NCI-H2081 (cell line): ENCODE data around the gene CENPS.
"Not testable (repeated sequence)": the region's sequence is repeated elsewhere in the genome, so short reads cannot be mapped to it uniquely, and the experiment has no call there.

Experiments used
- DNase-seq, 2 experiments: peaks; one replicate each; lab custom pipeline; 2025; lab: John Stamatoyannopoulos, UW

Gene CENPS

DNA sequence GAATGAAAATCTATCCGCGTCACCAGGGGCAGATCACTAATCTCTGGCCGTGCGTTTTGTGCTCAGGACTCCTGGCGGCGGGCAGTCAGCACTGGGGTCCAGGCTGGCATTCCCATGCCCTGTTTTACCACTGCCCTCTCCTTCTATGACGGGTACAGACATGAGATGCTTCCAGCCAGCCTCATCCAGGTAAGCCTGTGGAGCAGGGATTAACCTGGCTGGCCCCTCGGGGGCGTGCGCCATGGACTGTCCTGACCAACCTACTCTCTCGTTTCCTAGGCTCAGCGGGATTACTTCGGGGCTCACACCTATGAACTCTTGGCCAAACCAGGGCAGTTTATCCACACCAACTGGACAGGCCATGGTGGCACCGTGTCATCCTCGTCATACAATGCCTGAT is 10.9 kb upstream of the CENPS start:
- no peak for DNase-seq

DNA sequence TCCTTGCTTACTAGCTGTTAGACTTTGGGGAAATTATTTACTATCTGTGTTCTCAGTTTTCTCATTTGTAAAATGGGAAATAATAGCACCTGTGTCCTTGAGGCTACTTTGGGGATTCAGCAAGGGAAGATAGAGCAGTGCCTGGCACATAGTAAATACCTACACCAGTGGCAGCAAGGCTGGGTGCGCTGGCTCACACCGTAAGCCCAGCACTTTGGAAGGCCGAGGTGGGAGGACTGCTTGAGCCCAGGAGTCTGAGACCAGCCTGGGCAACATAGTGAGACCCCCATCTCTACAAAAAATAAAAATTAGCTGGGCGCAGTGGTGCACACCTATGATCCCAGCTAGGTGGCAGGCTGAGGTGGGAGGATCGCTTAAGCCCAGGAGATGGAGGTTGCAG is 8.6 kb upstream of the CENPS start:
- no peak for DNase-seq

DNA sequence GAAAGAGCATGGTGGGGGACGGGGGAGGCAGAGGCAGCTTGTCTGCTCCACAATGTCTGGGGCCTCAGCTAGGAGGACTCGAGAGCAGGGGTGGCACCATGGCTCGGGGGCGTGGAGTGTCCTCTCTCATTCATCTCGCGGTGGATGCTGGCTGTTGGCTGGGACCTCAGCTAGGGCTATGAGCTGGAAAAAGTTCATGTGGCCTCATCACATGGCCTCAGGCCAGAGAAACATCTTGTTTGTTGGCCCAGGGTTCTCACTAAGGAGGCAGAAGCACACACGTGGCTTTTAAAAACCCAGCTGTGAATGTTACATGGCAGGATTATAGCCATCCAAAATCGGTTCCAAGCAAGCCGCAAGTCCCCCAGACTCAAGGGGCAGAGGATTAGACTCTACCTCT is 6.2 kb upstream of the CENPS start:
- DNase-seq: no peak

DNA sequence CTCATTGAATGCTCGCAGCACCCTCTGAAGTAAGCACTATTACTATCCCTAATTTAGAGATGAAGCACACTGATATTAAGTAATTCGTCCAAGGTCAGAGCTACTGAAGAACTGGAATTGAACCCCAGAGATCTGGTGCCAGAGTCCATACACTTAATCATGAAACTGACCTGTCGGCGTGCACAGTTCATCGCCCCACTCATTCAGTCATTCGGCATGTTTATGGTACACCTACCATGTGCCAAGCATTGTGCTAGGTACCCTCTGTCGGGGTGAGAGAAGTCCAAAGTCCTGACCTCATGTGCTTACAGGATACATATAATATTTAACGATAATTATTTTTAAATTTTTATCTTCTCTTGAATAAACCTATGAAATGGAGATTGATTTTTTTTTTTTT is 5.6 kb upstream of the CENPS start:
- DNase-seq: no peak

DNA sequence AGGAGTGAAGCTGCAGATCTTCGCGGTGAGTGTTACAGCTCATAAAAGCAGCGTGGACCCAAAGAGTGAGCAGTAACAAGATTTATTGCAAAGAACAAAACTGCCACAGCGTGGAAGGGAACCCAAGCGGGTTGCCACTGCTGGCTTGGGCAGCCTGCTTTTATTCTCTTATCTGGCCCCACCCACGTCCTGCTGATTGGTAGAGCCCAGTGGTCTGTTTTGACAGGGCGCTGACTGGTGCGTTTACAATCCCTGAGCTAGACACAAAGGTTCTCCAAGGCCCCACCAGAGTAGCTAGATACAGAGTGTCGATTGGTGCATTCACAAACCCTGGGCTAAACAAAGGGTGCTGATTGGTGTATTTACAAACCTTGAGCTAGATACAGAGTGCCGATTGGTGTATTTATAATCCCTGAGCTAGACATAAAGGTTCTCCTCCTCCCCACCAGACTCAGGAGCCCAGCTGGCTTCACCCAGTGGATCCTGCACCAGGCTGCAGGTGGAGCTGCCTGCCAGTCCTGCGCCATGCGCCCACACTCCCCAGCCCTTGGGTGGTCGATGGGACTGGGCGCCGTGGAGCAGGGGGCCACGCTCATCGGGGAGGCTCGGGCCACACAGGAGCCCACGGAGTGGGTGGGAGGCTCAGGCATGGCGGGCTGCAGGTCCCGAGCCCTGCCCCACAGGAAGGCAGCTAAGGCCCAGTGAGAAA is 4.3 kb upstream of the CENPS start:
- DNase-seq: not testable (repeated sequence)

DNA sequence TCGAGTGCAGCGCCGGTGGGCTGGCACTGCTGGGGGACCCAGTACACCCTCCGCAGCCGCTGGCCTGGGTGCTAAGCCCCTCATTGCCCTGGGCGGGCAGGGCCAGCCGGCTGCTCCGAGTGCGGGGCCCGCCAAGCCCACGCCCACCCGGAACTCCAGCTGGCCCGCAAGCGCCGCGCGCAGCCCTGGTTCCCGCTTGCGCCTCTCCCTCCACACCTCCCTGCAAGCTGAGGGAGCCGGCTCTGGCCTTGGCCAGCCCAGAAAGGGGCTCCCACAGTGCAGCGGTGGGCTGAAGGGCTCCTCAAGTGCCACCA is 3.7 kb upstream of the CENPS start:
- DNase-seq: not testable (repeated sequence)

DNA sequence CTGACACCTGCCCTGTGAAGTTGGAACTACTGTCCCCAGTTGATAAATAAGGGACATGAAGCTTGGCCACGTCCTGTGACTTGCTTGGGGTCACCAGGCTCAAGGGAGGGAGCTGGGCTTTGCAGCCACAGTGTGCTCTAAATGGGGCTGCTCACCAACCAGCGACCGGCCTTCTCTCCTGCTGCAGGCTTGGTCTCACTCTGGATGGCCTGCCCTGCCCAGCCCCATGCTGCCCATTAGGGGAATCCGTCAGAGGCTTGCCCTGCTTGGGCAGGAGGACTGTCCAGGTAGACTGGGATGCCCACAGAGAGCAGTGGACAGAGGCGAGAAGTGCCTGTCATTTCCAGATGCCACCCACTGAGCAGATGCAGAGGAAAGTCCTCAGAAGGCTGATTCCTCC is 1.2 kb upstream of the CENPS start:
- DNase-seq: no peak

DNA sequence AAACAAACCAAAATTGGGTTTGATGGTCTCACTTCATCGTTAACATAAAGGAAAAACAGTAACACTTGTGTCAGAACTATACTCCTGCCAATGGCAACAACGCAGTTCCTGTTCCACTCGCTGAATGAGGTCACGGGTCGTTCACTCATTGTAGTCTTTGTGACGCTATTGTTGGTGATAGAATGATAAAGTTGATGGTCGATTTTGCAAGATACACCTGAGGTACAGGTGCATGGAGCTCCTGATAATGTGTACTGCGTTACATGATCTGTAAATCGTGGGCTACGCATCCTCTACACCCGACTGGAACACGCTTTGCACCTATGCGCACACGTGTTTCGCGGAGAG is 391 bp upstream of the CENPS start:
- no peak for DNase-seq

DNA sequence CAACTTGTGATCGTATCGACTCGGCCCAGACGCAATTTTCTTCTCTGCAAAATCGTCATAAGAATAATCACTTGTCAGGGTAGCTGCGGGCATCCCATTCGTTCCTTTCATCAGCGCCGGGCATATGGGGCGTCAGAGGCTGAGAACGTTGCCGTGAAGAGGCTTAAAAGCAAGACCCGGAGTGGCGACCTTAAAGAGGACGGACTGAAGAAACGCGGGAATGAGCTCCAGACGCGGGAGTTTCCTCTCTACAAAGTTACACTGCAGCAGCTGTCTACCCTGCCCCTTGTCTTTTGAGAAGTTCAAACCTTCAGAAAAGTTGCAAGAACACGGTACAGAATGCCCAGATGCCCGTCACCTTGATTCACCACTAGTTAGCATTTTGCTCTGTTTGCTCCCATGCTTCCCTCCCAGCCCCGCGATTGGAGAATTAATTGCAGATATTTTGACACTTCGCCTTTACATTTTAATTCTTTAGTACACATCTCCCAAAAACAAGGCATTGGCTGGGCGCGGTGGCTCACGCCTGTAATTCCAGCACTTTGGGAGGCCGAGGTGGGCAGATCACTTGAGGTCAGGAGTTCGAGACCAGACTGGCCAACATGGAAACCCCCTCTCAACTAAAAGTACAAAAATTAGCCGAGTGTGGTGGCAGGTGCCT is 967 bp downstream of the CENPS start:
- peak in 1 of 2 experiments; percentile 50 for DNase-seq

DNA sequence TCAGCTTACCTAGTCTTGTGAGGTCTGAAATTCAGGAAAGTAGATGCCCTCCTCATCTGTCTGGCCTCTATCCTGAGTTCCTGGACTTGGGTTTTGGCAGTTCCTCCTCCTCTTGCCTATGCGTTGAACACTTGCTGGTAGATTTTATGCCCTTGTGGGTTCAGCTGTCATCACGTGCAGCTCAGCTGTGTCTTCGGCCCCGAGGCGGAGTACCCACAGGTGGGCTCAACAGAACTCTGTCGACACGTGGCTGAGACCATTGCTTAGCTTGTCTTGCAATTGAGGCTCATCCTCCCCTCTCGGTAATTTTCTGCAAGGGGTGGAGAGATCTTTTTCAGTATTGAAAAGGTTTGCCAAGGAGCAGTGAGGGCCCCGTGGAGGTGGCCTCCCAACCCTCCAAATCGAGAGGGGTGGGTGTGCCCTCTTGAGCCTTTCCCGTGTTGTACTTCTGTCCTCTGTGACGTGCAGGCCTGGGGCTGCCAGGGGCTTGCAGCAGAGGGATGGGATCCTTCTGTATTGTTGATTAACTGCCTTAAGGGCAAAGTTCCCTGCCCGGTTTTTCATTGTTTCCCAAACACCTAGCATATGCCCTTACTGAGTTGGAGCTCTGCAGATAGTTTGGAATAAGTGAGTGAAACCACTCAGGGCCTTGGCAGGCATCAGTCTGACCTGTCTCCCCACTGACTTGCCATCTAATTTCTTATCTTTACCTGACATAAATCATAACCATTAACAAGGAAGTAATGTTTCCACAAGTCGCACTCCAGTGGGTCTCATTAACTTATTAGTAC is 2.9 kb downstream of the CENPS start:
- DNase-seq: no peak

DNA sequence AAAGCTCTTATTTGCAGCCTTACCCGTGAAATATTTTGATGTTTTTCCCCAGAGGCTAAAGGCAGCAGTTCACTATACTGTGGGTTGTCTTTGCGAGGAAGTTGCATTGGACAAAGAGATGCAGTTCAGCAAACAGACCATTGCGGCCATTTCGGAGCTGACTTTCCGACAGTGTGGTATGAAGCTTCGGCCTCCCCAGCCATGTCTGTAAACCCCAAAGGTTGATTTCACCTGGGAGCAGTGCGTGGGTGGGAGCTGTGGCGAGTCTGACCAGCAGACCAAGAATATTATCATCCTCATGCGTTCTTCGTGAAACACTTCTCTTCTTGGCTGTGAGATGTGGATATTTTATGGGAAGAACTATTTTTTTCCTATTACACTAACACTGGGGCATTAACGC is 3.6 kb downstream of the CENPS start:
- no peak for DNase-seq

DNA sequence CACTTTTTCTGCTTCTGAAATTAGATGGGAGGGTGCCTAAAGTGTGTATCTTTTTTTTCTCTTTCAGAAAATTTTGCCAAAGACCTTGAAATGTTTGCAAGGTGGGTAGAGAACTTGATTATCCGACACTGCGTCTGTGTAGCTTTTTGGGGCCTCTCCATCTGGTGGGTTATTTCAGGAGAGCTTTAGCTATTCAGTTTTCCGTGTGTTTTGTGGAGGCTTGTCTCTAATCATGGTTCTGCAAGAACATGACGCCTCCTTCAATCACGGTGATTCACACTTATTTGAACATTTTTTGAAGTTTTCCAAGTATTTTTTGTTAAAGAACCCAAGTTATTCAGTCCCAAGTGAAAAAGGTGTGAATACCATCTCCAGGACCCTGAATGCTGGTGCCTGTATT is 4.4 kb downstream of the CENPS start:
- DNase-seq: no peak

DNA sequence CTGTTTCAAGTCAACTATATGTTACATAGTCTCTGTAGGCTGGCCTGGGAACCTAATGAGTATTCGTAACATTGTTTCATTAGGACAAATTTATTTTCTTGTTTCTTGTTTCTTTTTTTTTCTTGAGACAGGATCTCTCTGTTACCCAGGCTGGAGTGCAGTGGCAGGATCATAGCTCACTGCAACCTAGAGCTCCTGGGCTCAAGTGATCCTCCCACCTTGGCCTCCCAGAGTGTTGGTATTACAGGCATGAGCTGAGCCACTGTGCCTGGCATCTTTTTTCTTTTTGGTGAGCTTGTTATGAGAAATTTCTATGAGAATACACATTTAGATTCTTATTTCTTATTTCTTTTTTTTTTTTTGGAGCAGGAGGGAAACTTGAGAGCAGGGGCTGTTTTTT is 6.8 kb downstream of the CENPS start:
- no peak for DNase-seq

DNA sequence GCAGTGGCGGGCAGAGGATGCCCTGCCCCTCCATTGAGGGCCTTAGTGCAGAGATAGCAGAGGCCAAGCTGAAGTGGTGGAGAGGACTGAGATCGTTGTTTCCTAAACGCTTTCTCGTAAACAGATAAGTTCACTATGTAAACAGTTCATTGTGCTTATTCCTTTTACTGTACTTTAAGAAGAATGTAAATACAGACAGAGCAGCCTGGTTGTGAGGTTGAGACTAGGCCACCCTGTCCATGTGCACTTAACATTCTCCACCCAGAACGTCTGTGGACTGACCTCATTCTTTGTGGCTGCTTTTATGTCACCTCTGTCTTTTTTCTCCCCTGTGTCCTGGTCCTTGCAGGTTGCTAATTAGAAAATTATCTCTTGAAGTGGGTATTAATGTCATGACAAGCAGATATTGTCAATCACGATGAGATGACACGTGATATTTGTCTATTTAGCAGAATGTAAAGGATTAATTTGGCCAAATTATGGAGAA is 8.5 kb downstream of the CENPS start:
- DNase-seq: no peak

DNA sequence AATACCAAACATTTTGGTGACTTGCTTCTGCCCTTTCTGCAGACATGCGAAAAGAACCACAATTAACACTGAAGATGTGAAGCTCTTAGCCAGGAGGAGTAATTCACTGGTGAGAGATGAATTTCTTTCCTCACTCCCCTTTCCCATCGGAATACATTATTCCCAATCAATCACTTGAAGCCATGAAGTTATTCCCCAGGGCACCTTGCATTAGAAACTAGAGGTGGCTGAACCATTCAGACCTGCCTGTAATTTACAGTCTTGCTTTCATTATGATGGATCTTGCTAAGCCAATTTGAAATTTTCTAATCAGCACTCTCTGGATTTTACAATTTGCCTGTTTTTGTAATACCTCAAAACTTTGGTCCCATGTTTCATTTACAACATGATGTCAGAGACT is 10.1 kb downstream of the CENPS start:
- no peak for DNase-seq

DNA sequence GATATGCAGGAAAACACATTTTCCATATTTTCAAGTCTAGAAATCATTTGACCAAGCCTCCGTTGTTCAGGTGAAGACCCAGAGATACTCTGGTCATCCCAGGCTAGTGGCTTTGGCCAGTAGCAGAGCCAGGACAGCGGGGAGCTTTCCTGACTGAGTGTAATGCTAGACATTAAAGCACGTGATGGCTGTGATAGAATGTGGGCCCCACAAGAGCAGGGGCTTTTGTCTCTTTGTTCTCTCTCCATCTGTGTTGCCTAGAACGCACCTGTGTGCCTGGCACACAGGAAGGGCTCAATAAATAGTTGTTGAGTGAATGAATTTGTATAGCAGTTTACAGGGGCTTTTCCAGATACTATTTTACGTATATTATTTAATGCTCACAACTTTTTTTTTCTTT is 10.6 kb downstream of the CENPS start:
- no peak for DNase-seq

DNA sequence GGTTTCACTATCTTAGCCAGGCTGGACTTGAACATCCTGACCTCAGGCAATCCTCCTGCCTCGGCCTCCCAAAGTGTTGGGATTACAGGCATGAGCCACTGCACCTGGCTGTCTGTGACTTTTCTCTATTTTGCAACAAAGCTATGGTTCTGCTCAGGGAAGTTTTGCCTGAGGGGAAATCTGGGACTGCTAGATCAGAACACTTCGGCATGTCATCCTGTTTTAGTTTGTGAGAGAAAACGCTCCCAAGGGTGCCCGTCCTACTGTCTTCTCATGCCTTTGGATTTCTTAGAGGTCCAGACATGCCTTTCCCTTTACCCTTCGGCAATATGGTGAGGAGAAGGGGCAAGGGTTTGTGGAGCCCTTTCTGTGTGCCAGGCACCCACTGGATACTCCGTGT is 14.0 kb downstream of the CENPS start:
- no peak for DNase-seq

DNA sequence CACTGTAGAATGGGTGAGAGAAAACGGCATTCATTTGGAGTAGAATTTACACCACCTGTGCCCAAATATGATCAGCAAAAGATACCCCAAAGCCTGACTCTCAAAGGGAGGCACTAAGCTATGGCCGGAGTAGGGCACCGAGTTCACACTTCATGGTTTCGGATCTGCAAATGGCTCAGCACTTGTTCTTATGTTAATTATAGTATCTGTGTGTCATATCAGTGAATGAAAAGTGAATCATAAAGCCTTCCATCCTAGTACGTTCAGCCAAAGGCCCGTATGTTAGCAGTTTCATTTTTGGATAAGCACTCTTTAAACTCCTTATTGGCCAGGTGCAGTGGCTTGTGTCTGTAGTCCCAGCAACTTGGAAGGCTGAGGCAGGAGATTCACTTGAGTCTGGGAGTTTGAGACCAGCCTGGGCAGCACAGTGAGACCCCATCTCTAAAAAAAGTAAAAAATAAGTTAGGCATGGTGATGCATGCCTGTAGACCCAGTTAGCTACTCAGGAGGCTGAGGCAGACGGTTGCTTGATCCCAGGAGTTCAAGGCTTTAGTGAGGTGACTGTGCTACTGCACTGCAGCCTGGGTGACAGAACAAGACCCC is 14.7 kb downstream of the CENPS start:
- DNase-seq: no peak

DNA sequence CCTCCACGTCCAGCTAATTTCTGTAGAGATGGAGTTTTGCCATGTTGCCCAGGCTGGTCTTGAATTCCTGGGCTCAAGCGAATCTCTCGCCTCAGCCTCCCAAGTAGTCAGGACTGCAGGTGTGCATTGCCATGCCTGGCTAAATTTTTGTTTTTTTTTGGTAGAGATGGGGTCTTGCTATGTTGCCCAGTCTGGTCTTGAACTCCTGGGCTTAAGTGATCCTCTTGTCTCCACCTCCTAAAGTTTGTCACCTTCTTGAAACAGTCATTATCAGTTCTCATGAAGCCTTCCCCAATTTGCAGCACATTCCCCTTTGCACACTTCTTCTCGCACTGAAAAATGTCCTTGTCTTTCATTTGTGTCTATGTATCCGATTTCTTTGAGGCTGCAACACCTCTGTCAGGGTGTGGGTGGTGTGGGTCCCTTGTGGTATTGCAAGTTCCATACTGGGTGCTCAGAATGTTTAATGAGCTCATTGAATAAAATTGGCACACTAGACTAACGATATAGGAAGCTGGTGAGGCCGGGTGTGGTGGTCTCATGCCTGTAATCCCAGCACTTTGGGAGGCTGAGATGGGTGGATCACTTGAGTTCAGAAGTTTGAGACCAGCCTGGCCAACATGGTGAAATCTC is 16.7 kb downstream of the CENPS start:
- no peak for DNase-seq

DNA sequence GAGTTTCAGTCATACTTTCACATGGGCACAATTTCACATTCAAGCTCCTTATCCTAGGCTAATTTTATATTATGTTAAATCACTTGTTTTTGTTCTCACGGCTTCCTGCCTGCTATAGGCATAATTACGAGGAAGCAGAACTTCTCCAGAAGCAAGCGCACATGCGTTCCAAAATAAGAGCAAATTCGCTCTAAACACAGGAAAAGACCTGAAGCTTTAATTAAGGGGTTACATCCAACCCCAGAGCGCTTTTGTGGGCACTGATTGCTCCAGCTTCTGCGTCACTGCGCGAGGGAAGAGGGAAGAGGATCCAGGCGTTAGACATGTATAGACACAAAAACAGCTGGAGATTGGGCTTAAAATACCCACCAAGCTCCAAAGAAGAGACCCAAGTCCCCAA is 19.5 kb downstream of the CENPS start, which contains the start of gene CORT:
CORT (plus strand) TSS at position 281 of the 400 bp plus-strand sequence. CDS start 193 bp downstream, outside the sequence.
- DNase-seq: peak in 1 of 2 experiments; percentile 15

DNA sequence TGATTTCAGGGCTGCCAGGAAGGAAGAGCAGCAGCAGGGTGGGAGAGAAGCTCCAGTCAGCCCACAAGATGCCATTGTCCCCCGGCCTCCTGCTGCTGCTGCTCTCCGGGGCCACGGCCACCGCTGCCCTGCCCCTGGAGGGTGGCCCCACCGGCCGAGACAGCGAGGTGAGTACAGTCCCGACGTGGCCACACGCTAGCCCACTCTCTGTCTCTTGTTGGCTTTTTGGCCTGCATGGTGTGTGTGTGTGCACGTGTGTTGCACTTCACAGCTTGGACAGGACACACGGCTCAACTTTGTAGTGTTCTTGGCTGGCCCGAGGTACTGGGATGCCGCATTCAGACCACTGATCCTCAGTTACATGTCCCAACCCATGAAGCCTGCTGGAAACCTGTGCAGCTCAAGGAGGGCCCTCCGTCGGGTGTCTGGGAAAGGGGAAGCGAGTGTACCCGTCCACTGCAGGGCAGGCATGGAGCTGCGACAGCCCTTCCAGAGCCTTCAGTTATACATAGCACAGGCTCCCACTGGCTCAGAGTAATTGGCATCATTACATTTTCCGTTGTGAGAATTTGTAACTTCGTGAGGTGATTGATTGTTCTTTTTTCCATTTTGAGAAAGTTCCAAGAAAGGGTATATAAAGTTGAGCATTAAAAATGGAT is 20.1 kb downstream of the CENPS start:
- no peak for DNase-seq

DNA sequence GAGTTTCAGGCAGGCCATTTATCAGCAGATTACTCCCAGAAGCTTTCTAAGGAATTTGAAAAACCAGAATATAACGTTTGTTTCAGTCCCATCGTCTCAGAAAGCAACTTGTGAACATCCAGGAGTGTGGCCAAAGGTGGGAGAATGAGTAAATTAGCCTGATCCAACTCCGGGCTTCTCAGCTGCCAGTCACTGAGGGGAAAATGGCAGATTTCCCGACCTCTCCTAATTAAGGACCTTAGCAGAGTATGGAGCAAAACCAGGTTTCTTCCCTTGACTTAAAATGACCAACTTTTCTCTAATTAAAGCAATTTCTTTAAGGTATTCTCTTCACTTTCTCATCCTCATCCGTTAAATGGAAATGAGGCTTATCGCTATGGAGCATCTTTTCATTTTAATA is 20.6 kb downstream of the CENPS start:
- DNase-seq: no peak
